GM18867 (cell line): ENCODE data around the gene SPIRE1.
"Not testable (repeated sequence)": the region's sequence is repeated elsewhere in the genome, so short reads cannot be mapped to it uniquely, and the experiment has no call there.

Source experiments
- ATAC-seq: cut with Tn5 transposase; IDR thresholded peaks from one replicate; pipeline ENCODE4 v1.9.1; 2021; ENCODE audit warnings: mild to moderate bottlenecking, moderate library complexity; ENCODE audit not compliant: unreplicated experiment

The SPIRE1 gene

DNA sequence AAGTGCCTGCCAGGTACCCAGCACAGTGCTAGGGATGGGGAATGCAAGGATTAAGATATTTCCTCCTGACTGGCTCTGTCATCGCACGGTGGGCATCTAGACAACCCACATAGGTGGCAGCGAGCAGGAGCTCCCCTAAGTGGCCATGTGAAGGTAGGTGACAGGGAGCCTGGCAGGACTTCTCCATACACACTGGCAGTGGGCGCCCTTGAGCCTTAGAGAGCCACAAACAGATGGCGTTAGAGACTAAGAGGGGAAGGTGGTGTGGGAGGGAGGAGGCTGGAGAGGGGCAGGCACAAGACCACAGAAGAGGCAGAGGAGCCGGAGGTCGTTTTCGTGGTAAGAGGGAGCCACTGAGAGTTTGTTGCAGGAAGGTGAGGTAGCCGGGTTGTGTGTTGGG, 235.0 kb downstream of the SPIRE1 start:
- ATAC-seq, result no peak

DNA sequence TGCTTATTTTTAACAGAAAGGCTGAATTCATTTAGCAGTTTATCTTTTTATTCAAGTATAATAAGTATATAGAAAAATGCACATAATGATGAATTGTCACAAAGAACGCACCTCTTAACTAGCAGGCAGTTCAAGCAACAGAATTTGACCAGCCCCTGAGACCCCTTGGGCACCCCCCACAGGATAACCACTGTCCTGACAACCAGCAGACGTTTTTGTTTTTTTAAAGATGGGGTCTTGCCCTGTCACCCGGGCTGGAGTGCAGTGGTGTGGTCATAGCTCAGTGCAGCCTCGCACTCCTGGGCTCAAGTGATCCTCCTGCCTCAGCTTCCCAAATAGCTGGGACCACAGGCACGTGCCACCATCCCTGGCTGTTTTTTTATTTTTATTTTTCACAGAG, 236.2 kb downstream of the SPIRE1 start:
- ATAC-seq, result no peak

DNA sequence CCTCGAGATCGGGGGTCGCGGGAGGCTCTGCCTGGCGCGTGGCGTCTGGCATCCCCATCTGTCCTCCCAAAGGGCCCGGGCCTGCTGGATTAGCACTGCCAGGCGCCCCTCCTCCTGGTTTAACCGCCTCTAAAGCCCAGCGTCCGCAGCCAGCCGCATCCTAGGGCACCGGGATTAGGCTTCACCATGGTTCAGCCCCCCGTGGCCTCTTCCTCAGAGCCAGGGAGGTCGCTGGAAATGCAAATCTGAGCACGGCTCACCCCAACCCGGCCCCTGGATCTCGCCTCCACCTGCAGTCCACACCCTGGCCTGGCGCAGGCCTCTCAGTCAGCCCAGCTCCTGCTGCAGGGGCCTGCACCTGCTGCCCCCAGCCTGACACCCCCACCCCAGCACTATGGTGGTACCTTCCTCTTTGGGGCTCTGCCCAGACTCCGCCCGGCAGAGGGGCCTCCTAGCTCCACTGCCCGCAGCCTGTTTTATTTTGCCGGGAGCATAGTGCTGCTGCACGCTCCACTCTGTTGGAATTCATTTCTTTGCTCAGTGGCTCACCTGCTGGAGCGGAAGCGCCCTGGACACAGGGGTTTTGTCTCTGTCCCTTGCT, 237.0 kb downstream of the SPIRE1 start:
- ATAC-seq, result no peak

DNA sequence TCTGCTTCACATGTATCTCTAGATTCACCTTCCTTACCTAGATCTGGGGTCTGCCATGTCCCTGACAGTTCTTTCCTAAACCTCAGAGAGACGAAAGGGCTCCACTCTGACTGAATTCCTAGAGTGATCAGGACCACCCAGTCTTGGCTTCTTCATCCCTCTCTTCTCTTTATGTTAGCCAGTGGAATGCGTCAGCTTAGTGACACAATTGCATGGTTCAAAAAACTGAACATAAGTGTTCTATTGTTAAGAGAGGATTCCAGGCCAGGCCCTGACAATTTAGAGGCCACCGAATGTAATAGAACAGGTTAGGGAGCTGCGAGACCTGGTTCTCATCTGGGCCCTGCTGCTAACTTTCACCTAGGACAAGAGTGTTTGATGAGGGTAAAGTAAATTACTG, 240.2 kb downstream of the SPIRE1 start:
- no peak for ATAC-seq

DNA sequence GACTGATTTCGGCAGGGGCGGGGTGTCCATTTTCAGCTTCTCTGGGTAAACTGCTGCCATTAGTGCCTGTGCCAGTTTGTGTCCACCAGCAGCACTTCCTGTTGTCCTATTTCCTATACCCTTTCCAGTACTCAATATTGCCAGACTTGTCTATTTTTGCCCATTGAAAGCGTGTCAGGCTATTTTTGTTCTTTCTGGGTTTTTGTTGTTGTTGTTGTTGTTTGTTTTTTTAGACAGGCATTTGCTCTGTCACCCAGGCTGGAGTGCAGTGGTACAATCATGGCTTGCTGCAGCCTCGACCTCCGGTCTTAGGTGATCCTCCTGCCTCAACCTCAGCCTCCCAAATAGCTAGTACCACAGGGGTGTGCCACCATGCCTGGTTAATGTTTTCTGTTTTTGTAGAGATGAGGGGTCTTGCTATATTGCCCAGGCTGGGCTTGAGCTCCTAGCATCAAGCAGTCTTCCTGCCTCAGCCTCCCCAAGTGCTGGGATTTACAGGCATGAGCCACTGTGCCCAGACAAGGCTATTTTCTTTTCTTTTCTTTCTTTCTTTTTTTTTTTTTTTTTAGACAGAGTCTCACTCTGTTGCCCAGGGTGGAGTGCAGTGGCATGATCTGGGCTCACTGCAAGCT, 241.7 kb downstream of the SPIRE1 start:
- no peak for ATAC-seq

DNA sequence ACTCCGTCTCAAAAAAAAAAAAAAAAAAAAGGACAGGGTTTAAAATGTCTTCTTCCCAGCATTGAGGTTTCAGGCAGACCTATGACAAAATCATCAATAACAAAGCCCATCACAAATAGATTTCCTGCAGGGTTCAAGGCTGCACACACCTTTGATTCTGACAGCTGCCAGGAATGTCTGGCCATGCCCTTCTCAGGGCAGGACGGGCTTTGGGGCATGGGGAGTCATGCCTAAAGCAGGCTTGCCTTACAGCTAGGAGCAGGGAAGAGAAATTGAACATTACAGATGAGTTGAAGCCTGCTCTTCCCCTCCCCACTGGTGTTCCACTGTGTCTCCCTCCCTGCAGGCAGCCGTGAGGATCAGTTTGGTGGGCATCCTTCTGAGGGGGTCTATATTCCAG, 246.5 kb downstream of the SPIRE1 start:
- ATAC-seq, result no peak

DNA sequence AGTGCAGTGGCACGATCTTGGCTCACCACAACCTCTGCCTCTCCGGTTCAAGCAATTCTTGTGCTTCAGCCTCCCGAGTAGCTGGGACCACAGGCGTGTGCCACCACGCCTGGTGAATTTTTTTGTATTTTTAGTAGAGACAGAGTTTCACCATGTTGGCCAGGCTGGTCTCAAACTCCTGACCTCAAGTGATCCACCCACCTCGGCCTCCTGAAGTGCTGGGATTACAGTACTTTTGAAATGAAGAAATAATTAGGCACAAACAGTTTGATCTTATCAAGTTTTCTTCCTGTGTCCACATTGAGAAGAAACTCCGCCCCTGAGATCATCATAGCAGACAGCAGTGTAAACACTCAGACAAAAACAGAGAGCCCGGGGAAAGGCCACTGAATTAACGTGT, 247.2 kb downstream of the SPIRE1 start:
- ATAC-seq, result not testable (repeated sequence)

DNA sequence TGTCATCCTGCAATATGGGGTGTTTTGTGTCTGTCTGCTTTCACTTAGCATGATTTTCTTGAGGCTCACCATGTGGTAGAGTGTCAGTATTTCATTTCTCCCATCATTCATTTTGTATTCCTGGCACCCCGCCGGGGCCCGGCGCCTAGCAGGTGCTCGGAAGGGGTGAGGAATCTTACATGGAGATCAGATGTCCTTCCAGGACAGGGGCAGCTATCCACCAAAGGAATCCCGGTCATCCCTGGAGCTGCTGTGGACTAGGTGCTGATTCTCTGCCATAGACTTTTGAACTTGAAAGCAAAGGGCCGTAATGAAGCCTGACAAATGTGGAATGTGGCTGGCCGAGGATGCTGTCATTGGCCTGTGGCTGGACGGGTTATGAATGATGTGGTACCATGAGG, 247.8 kb downstream of the SPIRE1 start:
- no peak for ATAC-seq

DNA sequence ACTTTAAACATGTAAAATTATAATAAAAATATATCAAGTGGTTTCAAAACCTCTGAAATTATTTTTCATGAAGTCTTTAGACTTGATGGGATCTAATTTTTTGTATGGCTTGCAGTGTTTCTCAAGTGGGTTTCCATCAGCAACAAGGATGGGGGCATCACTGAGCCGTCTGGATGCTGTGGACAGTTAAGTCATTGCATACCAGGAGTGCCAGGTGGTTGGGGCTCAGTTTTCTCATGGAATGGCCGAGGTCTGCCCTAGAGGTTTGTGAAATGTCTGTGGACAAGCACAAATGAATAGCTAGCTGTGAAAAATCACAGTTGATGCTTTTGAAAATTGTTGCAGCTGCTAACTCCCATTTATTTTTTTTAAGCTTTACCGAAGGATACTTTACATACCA, 248.4 kb downstream of the SPIRE1 start:
- no peak for ATAC-seq

DNA sequence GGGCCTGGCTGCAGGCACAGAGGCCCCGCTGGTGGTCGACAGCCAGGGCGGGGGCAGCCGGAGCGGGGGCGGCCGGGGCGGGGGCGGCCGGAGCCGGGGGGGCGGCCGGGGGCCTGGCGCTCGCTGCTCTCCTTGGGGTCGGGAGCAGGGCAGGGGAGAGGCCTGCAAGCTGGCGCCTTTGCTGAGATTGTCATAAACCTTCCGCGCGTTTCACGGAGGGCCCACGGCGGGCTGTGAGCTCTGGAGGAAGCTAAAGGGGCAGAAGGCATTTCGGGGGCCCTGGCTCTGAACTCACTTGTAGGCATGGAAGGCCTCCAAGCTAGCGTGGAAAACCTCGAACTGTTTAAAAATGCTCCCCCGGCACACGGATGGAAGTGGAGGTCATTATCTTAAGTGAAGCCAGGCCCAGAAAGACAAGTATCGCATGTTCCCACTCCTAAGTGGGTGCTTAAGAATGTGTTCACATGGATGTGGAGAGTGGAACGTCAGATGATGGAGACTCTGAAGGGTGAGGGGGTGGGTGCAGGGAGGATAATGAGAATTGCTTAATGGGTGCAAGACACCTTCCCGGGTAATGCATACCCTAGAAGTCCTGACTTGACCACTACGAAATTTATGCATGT, 249.5 kb downstream of the SPIRE1 start:
- no peak for ATAC-seq

DNA sequence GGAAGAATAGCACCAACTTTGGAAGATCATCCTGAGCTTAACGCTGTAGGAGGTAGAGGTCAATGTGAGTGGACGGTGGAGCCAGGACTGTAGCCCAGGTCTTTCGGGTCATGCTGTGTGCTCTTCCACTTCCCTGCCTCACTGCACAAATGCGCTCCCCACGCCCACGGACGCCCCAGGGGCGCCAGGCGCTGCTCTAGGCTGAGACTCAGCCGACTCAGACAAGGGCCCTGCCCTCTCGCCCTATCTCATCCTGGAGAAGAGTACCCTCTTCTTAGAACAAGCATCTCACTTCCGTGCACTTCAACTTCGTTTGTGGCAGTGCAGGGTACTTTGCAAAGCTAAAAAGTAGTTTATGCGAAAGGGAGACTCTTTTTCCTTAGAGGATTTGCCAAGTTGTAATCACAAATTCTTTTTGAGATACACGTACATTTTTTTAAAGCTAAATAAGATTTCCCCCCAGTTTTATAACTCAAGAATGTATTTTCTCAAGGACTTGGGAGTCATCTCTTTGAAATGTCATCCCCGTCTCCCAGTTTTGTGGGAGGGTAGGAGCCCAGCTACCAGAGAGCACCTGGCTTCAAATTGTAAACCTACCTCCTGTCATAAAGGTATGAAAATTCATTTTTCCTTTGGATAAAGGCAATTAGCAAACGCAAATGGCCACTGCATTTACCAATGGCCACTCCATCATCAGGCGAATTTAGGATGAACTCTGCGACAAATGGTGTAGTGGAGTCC, 251.4 kb downstream of the SPIRE1 start:
- ATAC-seq, result no peak

DNA sequence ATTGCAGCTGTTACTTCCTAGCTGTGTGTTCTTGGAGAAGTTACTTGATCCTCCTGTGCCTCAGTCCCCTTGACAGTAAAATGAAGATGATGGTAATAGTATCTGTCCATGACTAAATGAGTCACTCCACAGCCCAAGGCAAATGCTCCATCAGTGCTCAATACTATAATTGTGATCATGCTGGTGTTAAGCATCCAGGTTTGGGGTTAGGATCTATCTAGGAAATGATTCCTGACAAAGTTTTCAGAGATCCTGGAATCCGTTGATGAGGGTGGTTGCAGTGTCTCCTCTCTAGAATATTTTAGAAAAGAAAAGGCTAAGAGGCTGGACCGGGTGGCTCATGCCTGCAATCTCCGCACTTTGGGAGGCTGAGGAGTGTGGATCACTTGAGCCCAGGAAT, 252.8 kb downstream of the SPIRE1 start:
- no peak for ATAC-seq

DNA sequence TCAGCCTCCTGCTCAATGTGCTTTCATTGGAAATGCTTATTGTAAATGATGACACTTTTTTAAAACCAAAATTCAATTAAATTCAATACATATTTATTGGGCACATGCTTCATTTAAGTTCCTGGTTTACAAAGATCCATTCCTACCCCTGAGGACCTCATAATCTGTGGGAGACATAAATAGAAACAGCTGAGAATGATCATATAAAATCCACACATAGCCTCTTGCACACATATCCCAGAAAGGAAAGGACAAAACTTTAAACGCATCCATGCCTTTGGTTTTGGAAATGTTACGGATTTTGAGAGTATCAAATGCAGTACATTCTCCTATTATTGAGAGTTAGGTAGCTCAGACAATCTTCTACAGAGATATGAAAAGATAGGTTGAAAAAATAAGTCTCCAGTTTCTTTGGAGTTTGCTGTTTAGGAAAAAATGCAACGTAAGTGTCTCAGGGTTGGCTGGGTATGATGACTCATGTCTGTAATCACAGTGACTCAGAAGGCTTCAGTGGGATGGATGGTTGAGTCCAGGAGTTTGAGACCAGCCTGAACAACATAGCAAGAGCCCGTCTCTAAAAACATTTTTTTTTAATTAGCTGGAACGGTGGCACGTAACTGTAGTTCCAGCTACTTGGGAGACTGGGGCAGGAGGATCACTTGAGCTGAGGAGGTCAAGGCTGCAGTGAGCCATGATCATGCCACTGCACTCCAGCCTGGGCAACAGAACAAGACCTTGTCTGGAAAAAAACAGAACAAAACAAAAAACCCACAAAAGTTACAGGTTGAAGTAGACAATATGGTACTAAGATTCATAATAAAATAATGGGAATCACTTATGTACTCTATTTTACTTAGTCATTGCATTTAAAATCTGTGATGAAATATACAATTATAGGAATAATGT, 254.1 kb downstream of the SPIRE1 start:
- ATAC-seq, result no peak

DNA sequence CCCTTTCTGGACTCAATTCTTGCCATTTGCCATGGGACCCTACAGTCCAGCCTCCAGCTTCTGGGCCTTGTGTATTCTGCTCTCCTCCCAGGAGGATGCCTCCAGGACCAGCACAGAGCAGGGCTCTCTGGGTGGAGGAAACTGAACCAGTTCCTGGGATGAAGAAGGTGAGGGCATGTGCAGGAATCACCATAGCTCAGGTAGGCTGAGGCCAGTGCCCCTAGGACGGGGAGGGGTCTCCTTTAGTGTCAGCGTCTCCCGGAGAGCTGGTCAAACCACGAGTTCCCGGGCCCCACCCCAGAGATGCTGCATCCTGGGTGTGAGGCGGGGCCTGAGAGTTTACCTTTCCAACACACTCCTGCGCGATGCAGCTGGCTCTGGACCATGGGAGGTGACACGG, 256.0 kb downstream of the SPIRE1 start:
- ATAC-seq, result no peak

DNA sequence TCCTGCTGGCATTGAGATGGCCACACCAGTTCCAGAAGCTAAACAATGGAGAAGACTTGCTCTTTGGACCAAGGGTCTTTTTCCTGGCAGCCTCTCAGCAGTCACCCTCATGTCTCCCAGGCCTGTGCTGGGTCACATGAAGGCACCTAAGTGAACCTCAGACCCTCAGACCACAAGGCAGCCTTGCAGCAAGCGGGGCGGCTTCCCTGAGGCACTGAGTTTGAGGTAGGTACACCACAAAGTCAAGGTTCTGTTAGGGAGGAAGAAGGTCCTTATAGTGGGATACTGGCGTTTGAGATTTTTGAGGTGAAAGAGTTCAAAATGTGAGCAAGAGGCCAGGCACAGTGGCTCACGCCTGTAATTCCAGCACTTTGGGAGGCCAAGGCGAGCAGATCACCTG, 258.7 kb downstream of the SPIRE1 start:
- ATAC-seq, result no peak

DNA sequence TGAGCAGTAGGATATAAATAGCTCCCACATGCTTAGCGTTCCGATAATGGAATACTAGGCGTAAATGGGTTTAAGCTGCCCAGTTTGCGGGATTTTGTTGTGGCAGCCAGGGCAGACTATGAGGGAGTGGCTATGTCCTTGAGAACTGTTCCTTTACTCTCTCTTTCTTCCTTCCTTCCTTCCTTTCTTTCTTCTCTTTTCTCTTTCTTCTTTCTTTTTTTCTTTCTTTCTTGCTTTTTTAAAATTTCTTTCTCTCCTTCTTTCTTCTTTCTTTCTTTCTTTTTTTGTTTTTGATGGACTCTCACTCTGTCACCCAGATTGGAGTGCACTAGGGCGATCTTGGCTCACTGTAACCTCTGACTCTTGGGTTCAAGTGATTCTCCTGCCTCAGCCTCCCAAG, 259.3 kb downstream of the SPIRE1 start:
- no peak for ATAC-seq

DNA sequence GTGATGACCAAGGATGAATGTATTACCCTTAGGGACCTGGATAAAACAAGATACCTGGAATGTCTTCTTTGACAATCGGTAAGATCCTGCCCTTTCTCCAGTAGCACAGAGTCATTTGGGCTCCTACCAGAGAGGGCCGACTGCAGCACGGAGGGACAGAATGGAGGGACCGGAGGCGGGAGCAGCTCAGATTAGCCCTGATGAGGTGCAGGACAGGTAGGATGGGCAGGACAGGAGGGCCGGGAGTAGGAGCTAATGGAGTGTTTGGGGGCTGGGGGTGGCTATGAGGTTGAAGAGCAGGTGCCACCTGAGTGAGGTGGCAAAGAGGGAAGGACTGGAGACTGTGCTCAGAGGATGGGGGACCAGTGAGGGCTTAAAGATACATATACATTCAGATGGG, 260.1 kb downstream of the SPIRE1 start:
- no peak for ATAC-seq

DNA sequence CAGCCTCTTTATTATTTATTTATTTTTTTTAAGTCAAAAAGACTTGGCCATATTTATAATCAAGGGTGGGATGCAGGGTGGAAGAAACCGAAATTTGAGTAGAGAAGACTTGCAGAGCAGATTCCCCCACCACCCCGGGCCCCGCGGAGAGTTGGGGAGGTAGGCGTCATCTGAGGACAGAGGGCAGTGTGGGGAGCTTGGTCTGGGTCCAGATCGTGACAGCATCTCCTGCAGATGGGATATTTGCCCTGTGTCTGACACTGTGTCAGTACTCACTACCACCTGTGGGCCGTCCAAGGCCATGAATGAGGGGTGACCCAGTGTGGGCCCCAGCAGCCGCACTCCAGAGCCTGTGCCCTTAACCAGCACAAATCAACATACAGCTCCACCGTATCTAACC, 260.7 kb downstream of the SPIRE1 start:
- ATAC-seq, result no peak
